Thyroid gland (tissue), 4 donors: Measurements from ENCODE around the gene MSGN1.

Experiments used
- POLR2A ChIP-seq, 2 donors: fragments of 450-650 bp; IDR thresholded peaks; one replicate each; pipeline ENCODE4 v1.6.1; 2017; ENCODE audit warnings: antibody characterized with exemption in 2 of 2, mild to moderate bottlenecking in 2 of 2, moderate library complexity in 1 of 2
- TF ChIP-seq, protein P1 (sequence below), 6 experiments: fragments of 200-600 bp in 3 of 6; fragments of 450-650 bp in 3 of 6; sonication (generic) in 3 of 6; IDR thresholded peaks; one replicate each; pipeline ENCODE4 v1.5.1; 2016 to 2019; ENCODE audit warnings: antibody characterized with exemption in 6 of 6, mild to moderate bottlenecking in 2 of 6, inconsistent platforms in 1 of 6, moderate library complexity in 1 of 6

DNA sequence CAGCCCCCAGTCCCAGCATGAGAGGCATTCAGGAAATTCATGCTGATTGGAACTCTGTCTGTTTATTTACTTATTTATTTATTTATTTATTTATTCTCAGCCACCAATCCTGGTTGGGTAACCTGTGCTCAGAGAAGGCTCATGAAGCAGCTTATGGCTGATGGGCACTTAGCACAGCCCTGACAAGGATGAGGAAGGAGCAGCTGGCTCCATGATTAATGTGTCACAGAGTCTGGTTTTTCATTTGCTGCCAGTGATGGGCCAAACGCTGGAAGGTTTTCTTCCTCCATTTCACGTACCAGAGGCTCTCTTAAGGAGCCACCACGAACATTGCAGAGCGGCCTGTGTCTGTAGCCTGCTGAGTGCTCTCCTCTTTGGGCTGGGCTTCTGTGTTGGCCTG is 33.9 kb downstream of the MSGN1 start:
- TF ChIP-seq, protein P1, sequence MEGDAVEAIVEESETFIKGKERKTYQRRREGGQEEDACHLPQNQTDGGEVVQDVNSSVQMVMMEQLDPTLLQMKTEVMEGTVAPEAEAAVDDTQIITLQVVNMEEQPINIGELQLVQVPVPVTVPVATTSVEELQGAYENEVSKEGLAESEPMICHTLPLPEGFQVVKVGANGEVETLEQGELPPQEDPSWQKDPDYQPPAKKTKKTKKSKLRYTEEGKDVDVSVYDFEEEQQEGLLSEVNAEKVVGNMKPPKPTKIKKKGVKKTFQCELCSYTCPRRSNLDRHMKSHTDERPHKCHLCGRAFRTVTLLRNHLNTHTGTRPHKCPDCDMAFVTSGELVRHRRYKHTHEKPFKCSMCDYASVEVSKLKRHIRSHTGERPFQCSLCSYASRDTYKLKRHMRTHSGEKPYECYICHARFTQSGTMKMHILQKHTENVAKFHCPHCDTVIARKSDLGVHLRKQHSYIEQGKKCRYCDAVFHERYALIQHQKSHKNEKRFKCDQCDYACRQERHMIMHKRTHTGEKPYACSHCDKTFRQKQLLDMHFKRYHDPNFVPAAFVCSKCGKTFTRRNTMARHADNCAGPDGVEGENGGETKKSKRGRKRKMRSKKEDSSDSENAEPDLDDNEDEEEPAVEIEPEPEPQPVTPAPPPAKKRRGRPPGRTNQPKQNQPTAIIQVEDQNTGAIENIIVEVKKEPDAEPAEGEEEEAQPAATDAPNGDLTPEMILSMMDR (IDR thresholded peaks at IDR 0.05), result no peak
- TF ChIP-seq POLR2A (IDR thresholded peaks at IDR 0.05), result no peak
